ENCODE results near the gene GPR65.

Gene GPR65

DNA sequence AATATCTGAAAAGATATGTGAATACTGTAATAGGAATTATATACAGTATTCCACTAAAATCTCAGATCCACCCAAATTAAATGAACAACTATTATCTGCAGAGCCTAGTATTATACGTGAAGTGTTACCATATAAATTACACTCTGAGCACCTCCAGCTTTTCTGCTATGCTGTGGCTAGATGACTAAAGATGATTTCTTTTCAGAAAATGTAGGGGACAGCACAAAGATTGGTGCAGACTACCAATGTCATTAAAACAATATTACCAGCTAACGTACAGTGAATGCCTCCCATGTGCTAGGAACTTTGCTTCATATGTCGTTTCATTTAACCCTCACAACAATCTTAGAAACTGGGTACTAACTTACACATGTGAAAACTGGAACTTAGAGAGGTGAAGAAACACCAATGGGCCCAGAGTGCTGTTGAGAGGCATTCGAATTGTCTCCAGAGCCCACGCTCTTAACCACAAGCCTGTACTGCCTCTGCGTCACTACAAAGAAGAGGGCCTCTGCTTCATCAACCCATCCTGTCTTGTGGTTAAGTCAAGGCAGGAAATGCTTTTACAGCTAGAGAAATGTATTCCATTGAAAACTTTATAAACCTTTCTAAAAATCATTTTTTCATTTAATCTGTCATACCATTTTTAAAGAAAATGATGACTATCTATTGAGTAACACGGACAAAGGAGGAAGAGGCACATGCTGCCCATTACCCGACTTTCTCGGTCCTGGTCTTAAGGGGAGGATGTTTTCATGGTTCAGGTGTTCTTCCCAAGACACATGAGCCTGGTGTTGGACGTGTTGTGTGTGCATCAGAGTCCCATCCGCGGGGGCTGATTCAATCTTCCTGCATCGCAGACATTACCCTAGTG, 1.3 kb downstream of the GPR65 start:
- TF ChIP-seq NFIC (IDR thresholded peaks at IDR 0.05) (no peak), CREB1 (IDR thresholded peaks at IDR 0.05; ENCODE audit: low read depth) (no peak), ZBTB7A (IDR thresholded peaks at IDR 0.05; ENCODE audit: low read depth) (no peak), TCF12 (IDR thresholded peaks at IDR 0.05; ENCODE audit: low read depth) (no peak), FOXM1 (IDR thresholded peaks at IDR 0.05; ENCODE audit: borderline replicate concordance, low read depth) (no peak), EP300 (IDR thresholded peaks at IDR 0.05; ENCODE audit: borderline replicate concordance) (no peak), RAD21 (IDR thresholded peaks at IDR 0.05; ENCODE audit: low read depth) (no peak), CEBPB (IDR thresholded peaks at IDR 0.05) (no peak)

DNA sequence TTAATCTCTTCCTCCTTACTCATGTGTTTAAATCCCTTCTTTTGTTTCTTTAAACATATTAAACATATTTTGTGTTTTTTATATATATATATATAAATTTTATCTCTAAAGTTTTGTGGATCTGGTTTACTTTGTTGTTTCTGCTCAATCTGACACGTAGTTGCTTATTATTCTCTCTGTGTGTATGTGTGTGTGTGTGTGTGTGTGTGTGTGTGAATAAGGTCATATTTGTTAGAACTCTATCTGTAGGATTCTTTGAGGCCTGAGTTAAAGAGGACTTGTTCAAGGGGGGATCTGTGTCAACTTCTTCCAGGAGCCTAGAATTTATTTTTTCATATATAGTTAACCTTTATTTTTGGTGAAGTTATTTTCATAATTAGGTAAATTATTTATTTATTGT, 2.7 kb downstream of the GPR65 start:
- no peak for TF ChIP-seq FOXM1 (IDR thresholded peaks at IDR 0.05; ENCODE audit: borderline replicate concordance, low read depth)
- TF ChIP-seq EP300 (IDR thresholded peaks at IDR 0.05; ENCODE audit: borderline replicate concordance) = no peak
- TF ChIP-seq, protein P1, sequence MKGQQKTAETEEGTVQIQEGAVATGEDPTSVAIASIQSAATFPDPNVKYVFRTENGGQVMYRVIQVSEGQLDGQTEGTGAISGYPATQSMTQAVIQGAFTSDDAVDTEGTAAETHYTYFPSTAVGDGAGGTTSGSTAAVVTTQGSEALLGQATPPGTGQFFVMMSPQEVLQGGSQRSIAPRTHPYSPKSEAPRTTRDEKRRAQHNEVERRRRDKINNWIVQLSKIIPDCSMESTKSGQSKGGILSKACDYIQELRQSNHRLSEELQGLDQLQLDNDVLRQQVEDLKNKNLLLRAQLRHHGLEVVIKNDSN (IDR thresholded peaks at IDR 0.05) = no peak
- TF ChIP-seq NFIC (IDR thresholded peaks at IDR 0.05) = no peak
- TF ChIP-seq, protein P2, sequence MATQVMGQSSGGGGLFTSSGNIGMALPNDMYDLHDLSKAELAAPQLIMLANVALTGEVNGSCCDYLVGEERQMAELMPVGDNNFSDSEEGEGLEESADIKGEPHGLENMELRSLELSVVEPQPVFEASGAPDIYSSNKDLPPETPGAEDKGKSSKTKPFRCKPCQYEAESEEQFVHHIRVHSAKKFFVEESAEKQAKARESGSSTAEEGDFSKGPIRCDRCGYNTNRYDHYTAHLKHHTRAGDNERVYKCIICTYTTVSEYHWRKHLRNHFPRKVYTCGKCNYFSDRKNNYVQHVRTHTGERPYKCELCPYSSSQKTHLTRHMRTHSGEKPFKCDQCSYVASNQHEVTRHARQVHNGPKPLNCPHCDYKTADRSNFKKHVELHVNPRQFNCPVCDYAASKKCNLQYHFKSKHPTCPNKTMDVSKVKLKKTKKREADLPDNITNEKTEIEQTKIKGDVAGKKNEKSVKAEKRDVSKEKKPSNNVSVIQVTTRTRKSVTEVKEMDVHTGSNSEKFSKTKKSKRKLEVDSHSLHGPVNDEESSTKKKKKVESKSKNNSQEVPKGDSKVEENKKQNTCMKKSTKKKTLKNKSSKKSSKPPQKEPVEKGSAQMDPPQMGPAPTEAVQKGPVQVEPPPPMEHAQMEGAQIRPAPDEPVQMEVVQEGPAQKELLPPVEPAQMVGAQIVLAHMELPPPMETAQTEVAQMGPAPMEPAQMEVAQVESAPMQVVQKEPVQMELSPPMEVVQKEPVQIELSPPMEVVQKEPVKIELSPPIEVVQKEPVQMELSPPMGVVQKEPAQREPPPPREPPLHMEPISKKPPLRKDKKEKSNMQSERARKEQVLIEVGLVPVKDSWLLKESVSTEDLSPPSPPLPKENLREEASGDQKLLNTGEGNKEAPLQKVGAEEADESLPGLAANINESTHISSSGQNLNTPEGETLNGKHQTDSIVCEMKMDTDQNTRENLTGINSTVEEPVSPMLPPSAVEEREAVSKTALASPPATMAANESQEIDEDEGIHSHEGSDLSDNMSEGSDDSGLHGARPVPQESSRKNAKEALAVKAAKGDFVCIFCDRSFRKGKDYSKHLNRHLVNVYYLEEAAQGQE (IDR thresholded peaks at IDR 0.05; ENCODE audit: low read depth) = no peak
- no peak for TF ChIP-seq RAD21 (IDR thresholded peaks at IDR 0.05; ENCODE audit: low read depth)
- no peak for TF ChIP-seq EGR1 (IDR thresholded peaks at IDR 0.05)
- TF ChIP-seq TCF12 (IDR thresholded peaks at IDR 0.05; ENCODE audit: low read depth) = no peak
- TF ChIP-seq TEAD4 (IDR thresholded peaks at IDR 0.05) = no peak
- TF ChIP-seq YY1 (IDR thresholded peaks at IDR 0.05; ENCODE audit: low read depth) = no peak
- TF ChIP-seq, protein P3, sequence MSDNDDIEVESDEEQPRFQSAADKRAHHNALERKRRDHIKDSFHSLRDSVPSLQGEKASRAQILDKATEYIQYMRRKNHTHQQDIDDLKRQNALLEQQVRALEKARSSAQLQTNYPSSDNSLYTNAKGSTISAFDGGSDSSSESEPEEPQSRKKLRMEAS (IDR thresholded peaks at IDR 0.05) = no peak
- no peak for TF ChIP-seq CEBPB (IDR thresholded peaks at IDR 0.05)
- TF ChIP-seq TAF1 (IDR thresholded peaks at IDR 0.05; ENCODE audit: low read depth) = no peak
- no peak for TF ChIP-seq ZBTB7A (IDR thresholded peaks at IDR 0.05; ENCODE audit: low read depth)
- TF ChIP-seq CREB1 (IDR thresholded peaks at IDR 0.05; ENCODE audit: low read depth) = no peak

DNA sequence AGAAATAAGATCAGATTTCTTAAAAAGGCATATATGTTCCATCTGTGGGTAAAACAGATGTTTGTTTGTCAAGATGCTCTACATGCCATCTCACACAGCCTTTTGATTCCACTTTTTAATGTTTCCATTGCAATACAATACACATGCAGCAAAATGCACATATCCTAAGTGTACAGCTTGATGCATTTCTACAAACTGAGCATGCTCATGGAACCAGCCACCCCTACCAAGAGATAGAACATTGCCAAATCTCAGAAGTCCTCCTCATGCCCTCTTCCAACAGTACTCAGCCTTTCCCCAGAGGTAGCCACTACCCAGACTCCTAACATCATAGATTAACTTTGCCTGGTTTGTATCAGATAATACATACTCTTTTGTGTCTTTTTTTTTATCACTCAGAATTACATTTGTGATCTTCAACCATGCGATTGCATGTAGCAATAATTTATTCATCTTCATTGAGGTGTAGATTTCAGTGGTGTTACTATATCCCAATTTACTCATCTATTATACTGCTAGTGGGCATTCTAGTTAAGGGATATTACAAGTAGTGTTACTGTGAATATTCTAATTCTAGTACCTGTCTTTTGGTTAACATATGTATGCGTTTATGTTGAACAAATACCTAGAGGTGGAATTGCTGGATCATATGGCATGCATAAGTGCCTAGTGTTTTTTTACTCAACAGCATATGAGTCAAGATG, 3.3 kb downstream of the GPR65 start:
- TF ChIP-seq FOXM1 (IDR thresholded peaks at IDR 0.05; ENCODE audit: borderline replicate concordance, low read depth) (no peak), NFIC (IDR thresholded peaks at IDR 0.05) (no peak), TEAD4 (IDR thresholded peaks at IDR 0.05) (no peak), CREB1 (IDR thresholded peaks at IDR 0.05; ENCODE audit: low read depth) (no peak), ZBTB7A (IDR thresholded peaks at IDR 0.05; ENCODE audit: low read depth) (no peak), TAF1 (IDR thresholded peaks at IDR 0.05; ENCODE audit: low read depth) (no peak), CEBPB (IDR thresholded peaks at IDR 0.05) (no peak)

DNA sequence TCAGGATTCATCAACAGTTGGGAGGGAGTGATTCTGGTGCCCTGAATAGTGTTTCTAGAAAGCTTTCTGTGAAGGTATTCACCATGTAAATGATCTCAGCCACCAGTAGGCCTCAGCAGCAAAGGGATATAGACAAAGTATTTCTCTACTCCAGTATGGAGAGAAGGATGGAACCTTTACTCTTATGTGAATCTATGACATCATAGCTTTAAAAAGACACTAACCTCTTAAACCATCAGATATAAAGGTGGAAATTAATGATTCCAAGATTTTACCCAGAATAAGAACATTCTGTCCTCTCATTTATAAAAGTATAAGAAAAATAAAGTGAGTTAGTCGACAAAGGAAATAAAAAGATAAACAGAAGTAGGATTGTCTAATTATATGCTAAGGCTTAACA, 4.6 kb downstream of the GPR65 start:
- TF ChIP-seq, protein P2 (IDR thresholded peaks at IDR 0.05; ENCODE audit: low read depth) = no peak
- no peak for TF ChIP-seq NFIC (IDR thresholded peaks at IDR 0.05)
- TF ChIP-seq CEBPB (IDR thresholded peaks at IDR 0.05) = no peak
- no peak for TF ChIP-seq YY1 (IDR thresholded peaks at IDR 0.05; ENCODE audit: low read depth)
- TF ChIP-seq ZBTB7A (IDR thresholded peaks at IDR 0.05; ENCODE audit: low read depth) = no peak
- TF ChIP-seq CREB1 (IDR thresholded peaks at IDR 0.05; ENCODE audit: low read depth) = no peak
- no peak for TF ChIP-seq RAD21 (IDR thresholded peaks at IDR 0.05; ENCODE audit: low read depth)
- TF ChIP-seq TEAD4 (IDR thresholded peaks at IDR 0.05) = no peak
- TF ChIP-seq, protein P1 (IDR thresholded peaks at IDR 0.05) = no peak
- no peak for TF ChIP-seq EP300 (IDR thresholded peaks at IDR 0.05; ENCODE audit: borderline replicate concordance)

DNA sequence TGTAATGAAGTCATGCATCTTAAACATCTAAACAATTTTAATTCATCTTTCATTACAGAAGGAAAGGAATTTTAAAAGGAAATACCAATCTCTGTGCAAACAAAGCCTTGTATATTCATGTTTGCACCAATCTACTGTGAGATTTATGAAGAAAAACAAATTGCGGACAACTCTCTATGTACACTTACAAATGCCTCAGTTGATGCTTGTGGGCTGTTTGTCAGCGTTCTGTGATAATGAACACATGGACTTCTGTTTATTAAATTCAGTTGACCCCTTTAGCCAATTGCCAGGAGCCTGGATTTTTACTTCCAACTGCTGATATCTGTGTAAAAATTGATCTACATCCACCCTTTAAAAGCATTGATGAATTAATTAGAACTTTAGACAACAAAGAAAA, 5.4 kb downstream of the GPR65 start:
- TF ChIP-seq TCF12 (IDR thresholded peaks at IDR 0.05; ENCODE audit: low read depth) (no peak), FOXM1 (IDR thresholded peaks at IDR 0.05; ENCODE audit: borderline replicate concordance, low read depth) (no peak), CREB1 (IDR thresholded peaks at IDR 0.05; ENCODE audit: low read depth) (no peak), ZBTB7A (IDR thresholded peaks at IDR 0.05; ENCODE audit: low read depth) (no peak), RAD21 (IDR thresholded peaks at IDR 0.05; ENCODE audit: low read depth) (no peak)
- TF ChIP-seq, protein P2 (IDR thresholded peaks at IDR 0.05; ENCODE audit: low read depth) = no peak
